Neural progenitor cell (in vitro differentiated cells): ENCODE data around the gene ALDH3B2. TPM values are rescaled to one million over a fixed set of nuclear protein-coding genes. Genes with fewer than 3 reads are reported as not detected.
A peak's percentile ranks its signal among the peaks of the same experiment; 100 is the strongest.
"Not testable (repeated sequence)": the region's sequence is repeated elsewhere in the genome, so short reads cannot be mapped to it uniquely, and the experiment has no call there.

ENCODE experiments used
- DNase-seq: peaks from one replicate; pipeline ENCODE4 v3.0.0-alpha.2; 2016; ENCODE audit warnings: low spot score
- H2AFZ ChIP-seq: fragments of 200-600 bp; sonication (generic); replicated peaks from 2 replicates; pipeline ENCODE4 v1.6.1; 2016; ENCODE audit warnings: antibody characterized with exemption
- H3F3A ChIP-seq: fragments of 200-600 bp; sonication (generic); 2 replicates; pipeline ENCODE4 v1.6.1; 2016; ENCODE audit warnings: antibody characterized with exemption, low read depth
- H3K27ac ChIP-seq: fragments of 200-600 bp; sonication (generic); 2 replicates; pipeline ENCODE4 v1.5.1; 2016; ENCODE audit warnings: mild to moderate bottlenecking
- H3K27me3 ChIP-seq: fragments of 200-600 bp; sonication (generic); 2 replicates; pipeline ENCODE4 v1.6.1; 2016; ENCODE audit warnings: mild to moderate bottlenecking, moderate library complexity
- H3K36me3 ChIP-seq: fragments of 200-600 bp; sonication (generic); 2 replicates; pipeline ENCODE4 v1.5.1; 2016
- H3K4me1 ChIP-seq: fragments of 200-600 bp; sonication (generic); 2 replicates; pipeline ENCODE4 v1.6.1; 2016; ENCODE audit warnings: mixed run types
- H3K4me2 ChIP-seq: fragments of 200-600 bp; sonication (generic); 2 replicates; pipeline ENCODE4 v1.6.1; 2016
- H3K4me3 ChIP-seq: fragments of 200-600 bp; sonication (generic); 2 replicates; pipeline ENCODE4 v1.5.1; 2016
- H3K79me2 ChIP-seq: fragments of 200-600 bp; sonication (generic); 2 replicates; pipeline ENCODE4 v1.6.1; 2016; ENCODE audit warnings: low read depth
- H3K9ac ChIP-seq: fragments of 200-600 bp; sonication (generic); 2 replicates; pipeline ENCODE4 v1.6.1; 2016
- H3K9me3 ChIP-seq: fragments of 200-600 bp; sonication (generic); 2 replicates; pipeline ENCODE4 v1.5.1; 2016; ENCODE audit warnings: low read depth
- H4K20me1 ChIP-seq: fragments of 200-600 bp; sonication (generic); 2 replicates; pipeline ENCODE4 v1.6.1; 2016; ENCODE audit warnings: low read depth
- H3K27ac Mint-ChIP-seq: 3 replicates; pipeline ENCODE4 v1.8.0; 2021; ENCODE audit warnings: mixed read lengths
- H3K27me3 Mint-ChIP-seq: 2 replicates; pipeline ENCODE4 v1.8.0; 2022; ENCODE audit warnings: low read depth, mild to moderate bottlenecking, inconsistent platforms, moderate library complexity, mixed read lengths; ENCODE audit not compliant: insufficient read depth
- H3K36me3 Mint-ChIP-seq: 3 replicates; pipeline ENCODE4 v1.8.0; 2021; ENCODE audit warnings: mixed read lengths
- H3K4me1 Mint-ChIP-seq: 3 replicates; pipeline ENCODE4 v1.8.0; 2021; ENCODE audit warnings: mixed read lengths
- H3K4me3 Mint-ChIP-seq: 3 replicates; pipeline ENCODE4 v1.8.0; 2021; ENCODE audit warnings: mild to moderate bottlenecking, moderate library complexity, mixed read lengths
- H3K9me3 Mint-ChIP-seq: 3 replicates; pipeline ENCODE4 v1.8.0; 2020; ENCODE audit warnings: mixed read lengths
- total RNA-seq: library from RNA; depleted of rRNA; stranded (reverse); fragments of >200 nt; gene quantifications from 2 replicates; pipeline ENCODE4 v1.2.3, GENCODE V29; 2015; ENCODE audit warnings: low replicate concordance

ALDH3B2 gene
- total RNA-seq, 1 donor from 2014 or later, result not detected

DNA sequence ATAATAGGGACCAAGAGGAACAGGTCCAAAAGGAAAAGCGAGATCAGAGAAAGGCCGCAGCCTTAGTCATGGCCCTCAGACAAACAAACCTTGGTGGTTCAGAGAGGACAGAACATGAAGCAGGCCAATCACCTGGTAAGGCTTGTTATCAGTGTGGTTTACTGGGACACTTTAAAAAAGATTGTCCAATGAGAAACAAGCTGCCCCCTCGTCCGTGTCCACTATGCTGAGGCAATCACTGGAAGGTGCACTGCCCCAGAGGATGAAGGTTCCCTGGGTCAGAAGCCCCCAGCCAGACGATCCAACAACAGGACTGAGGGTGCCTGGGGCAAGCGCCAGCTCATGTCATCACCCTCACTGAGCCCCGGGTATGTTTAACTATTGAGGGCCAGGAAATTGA lies 51.5 kb downstream of the ALDH3B2 start:
- Histone ChIP-seq H3K79me2 (peaks cover 31% of the 10 kb centered on the region), H3K4me3 (peak overlapping the region; percentile 76), H4K20me1 (peaks cover 25% of the 10 kb centered on the region), H3K4me2 (peak overlapping the region; percentile 79), H3F3A (peaks cover 64% of the 10 kb centered on the region)
- Mint-ChIP-seq H3K4me1 (peaks cover 29% of the 10 kb centered on the region), H3K27me3 (peaks cover 30% of the 10 kb centered on the region), H3K36me3 (peaks cover 23% of the 10 kb centered on the region), H3K4me3 (peak overlapping the region; percentile 92)
- not testable (repeated sequence) for H3K4me1 ChIP-seq, H2AFZ ChIP-seq, H3K9ac ChIP-seq, H3K27ac ChIP-seq, H3K27me3 ChIP-seq, H3K9me3 ChIP-seq, H3K9me3 Mint-ChIP-seq, DNase-seq, H3K27ac Mint-ChIP-seq, H3K36me3 ChIP-seq

DNA sequence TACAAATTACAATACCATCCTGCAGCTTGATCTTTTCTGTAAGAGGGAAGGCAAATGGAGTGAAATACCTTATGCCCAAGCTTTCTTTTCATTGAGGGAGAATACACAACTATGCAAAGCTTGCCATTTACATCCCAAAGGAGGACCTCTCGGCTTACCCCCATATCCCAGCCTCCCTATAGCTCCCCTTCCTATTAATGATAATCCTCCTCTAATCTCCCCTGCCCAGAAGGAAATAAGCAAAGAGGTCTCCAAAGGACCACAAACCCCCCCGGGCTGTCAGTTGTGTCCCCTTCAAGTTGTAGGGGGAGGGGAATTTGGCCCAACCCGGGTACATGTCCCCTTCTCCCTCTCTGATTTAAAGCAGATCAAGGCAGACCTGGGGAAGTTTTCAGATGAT lies 52.5 kb downstream of the ALDH3B2 start:
- Histone ChIP-seq H3K79me2 (peaks cover 31% of the 10 kb centered on the region), H3K4me3 (peak overlapping the region; percentile 76), H3F3A (peaks cover 54% of the 10 kb centered on the region), H3K4me1 (peaks cover 10% of the 10 kb centered on the region), H3K4me2 (peak overlapping the region; percentile 79), H4K20me1 (peaks cover 25% of the 10 kb centered on the region)
- Mint-ChIP-seq H3K36me3 (peaks cover 21% of the 10 kb centered on the region), H3K27ac (peak overlapping the region; percentile 46), H3K4me1 (peaks cover 38% of the 10 kb centered on the region), H3K27me3 (peaks cover 30% of the 10 kb centered on the region), H3K4me3 (peak overlapping the region; percentile 92)
- not testable (repeated sequence) for H3K27me3 ChIP-seq, H3K27ac ChIP-seq, H3K9me3 ChIP-seq, H3K9ac ChIP-seq, H3K36me3 ChIP-seq, H2AFZ ChIP-seq, H3K9me3 Mint-ChIP-seq, DNase-seq

DNA sequence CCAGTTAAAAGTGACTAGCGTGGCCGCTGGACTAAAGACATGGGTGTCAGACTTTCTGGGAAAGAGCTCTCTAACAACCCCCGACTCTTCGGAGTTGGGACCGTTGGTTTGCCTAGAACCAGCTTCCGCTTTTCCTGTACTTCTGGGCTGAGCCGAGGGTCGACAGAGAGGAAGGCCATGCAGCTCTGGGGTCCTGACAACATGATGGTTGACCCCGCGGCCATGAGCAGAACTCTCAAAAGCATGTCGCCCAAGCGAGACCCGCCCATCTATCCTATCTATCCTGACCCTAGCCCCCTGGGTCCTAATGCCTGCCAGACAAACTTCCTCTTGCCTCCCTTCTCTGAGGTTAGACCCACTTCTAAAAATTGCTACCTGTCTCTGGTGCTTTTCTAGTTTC lies 53.8 kb downstream of the ALDH3B2 start:
- Histone ChIP-seq H3F3A (peaks cover 44% of the 10 kb centered on the region), H3K4me2 (peak overlapping the region; percentile 79), H3K4me1 (peaks cover 16% of the 10 kb centered on the region), H3K9ac (peak overlapping the region; percentile 52), H4K20me1 (peaks cover 25% of the 10 kb centered on the region), H3K79me2 (peaks cover 31% of the 10 kb centered on the region), H3K4me3 (peak overlapping the region; percentile 76)
- H3K9me3 Mint-ChIP-seq, H2AFZ ChIP-seq, H3K27ac ChIP-seq, H3K27me3 ChIP-seq, H3K36me3 ChIP-seq, H3K9me3 ChIP-seq: not testable (repeated sequence)
- H3K4me3 Mint-ChIP-seq, result peak overlapping the region; percentile 92
- H3K27ac Mint-ChIP-seq, result peak overlapping the region; percentile 61
- peaks cover 13% of the 10 kb centered on the region for H3K36me3 Mint-ChIP-seq
- peaks cover 37% of the 10 kb centered on the region for H3K4me1 Mint-ChIP-seq
- H3K27me3 Mint-ChIP-seq, result peaks cover 29% of the 10 kb centered on the region
- DNase-seq, result peak; percentile 80

DNA sequence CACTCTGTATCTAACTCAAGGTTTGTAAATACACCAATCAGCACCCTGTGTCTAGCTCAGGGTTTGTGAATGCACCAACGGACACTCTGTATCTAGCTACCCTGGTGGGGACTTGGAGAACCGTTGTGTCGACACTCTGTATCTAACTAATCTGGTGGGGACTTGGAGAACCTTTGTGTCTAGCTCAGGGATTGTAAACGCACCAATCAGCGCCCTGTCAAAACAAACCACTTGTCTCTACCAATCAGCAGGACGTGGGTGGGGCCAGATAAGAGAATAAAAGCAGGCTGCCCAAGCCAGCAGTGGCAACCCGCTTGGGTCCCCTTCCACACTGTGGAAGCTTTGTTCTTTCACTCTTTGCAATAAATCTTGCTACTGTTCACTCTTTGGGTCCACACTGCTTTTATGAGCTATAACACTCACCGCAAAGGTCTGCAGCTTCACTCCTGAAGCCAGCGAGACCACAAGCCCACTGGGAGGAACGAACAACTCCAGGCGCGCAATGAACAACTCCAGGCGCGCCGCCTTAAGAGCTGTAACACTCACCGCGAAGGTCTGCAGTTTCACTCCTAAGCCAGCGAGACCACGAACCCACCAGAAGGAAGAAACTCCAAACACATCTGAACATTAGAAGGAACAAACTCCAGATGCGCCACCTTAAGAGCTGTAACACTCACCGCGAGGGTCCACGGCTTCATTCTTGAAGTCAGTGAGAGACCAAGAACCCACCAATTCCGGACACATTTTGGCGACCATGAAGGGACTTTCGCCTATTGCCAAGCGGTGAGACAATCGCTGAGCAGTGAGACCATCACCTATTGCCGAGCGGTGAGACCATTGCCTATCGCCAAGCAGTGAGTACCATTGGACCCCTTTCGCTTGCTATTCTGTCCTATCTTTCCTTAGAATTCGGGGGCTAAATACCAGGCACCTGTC lies 54.5 kb downstream of the ALDH3B2 start:
- peaks cover 37% of the 10 kb centered on the region for H3K4me1 Mint-ChIP-seq
- H3K36me3 Mint-ChIP-seq, result peaks cover 13% of the 10 kb centered on the region
- peak overlapping the region; percentile 79 for H3K4me2 ChIP-seq
- peak overlapping the region; percentile 61 for H3K27ac Mint-ChIP-seq
- peak overlapping the region; percentile 17 for H3K9ac ChIP-seq
- H3K27ac ChIP-seq, H3K9me3 ChIP-seq, H3K27me3 ChIP-seq, H3K9me3 Mint-ChIP-seq, H3K36me3 ChIP-seq, H2AFZ ChIP-seq: not testable (repeated sequence)
- H3F3A ChIP-seq, result peaks cover 38% of the 10 kb centered on the region
- H3K79me2 ChIP-seq, result peaks cover 31% of the 10 kb centered on the region
- H4K20me1 ChIP-seq, result peaks cover 25% of the 10 kb centered on the region
- H3K4me3 ChIP-seq, result peak overlapping the region; percentile 76
- peak overlapping the region; percentile 92 for H3K4me3 Mint-ChIP-seq
- H3K27me3 Mint-ChIP-seq, result peaks cover 28% of the 10 kb centered on the region
- DNase-seq, result peak; percentile 74
- peaks cover 16% of the 10 kb centered on the region for H3K4me1 ChIP-seq

DNA sequence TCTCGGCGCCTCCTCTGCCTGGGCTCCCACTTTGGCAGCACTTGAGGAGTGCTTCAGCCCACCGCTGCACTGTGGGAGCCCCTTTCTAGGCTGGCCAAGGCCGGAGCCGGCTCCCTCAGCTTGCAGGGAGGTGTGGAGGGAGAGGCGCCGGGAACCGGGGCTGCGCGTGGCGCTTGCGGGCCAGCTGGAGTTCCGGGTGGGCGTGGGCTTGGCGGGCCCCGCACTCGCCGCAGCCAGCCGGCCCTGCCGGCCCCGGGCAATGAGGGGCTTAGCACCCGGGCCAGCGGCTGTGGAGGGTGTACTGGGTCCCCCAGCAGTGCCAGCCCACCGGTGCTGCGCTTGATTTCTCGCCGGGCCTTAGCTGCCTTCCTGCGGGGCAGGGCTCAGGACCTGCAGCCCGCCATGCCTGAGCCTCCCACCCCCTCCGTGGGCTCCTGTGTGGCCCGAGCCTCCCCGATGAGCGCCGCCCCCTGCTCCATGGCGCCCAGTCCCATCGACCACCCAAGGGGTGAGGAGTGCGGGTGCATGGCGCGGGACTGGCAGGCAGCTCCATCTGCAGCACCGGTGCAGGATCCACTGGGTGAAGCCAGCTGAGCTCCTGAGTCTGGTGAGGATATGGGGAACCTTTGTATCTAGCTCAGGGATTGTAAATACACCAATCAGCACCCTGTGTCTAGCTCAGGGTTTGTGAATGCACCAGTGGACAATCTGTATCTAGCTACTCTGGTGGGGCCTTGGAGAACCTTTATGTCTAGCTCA lies 55.3 kb downstream of the ALDH3B2 start:
- H2AFZ ChIP-seq, H3K9me3 ChIP-seq, H3K4me2 ChIP-seq, H3K9me3 Mint-ChIP-seq, H3K27ac ChIP-seq, H3K27me3 ChIP-seq, DNase-seq, H3K9ac ChIP-seq, H3K36me3 Mint-ChIP-seq, H3K36me3 ChIP-seq: not testable (repeated sequence)
- Histone ChIP-seq H4K20me1 (peaks cover 25% of the 10 kb centered on the region), H3K4me3 (peak overlapping the region; percentile 76), H3K79me2 (peaks cover 31% of the 10 kb centered on the region), H3F3A (peaks cover 35% of the 10 kb centered on the region), H3K4me1 (peaks cover 19% of the 10 kb centered on the region)
- H3K27me3 Mint-ChIP-seq, result peaks cover 25% of the 10 kb centered on the region
- peak overlapping the region; percentile 52 for H3K27ac Mint-ChIP-seq
- H3K4me1 Mint-ChIP-seq, result peaks cover 43% of the 10 kb centered on the region
- H3K4me3 Mint-ChIP-seq, result peak overlapping the region; percentile 92
